GM12801 (cell line): Measurements from ENCODE around the gene KIF15.

Experiments
- TF ChIP-seq, protein P1 (sequence below): IDR thresholded peaks from one replicate; pipeline ENCODE4 v1.5.1; 2011; ENCODE audit warnings: control low read depth; ENCODE audit not compliant: insufficient read length; ENCODE audit errors: extremely low read depth

KIF15 gene, protein sequence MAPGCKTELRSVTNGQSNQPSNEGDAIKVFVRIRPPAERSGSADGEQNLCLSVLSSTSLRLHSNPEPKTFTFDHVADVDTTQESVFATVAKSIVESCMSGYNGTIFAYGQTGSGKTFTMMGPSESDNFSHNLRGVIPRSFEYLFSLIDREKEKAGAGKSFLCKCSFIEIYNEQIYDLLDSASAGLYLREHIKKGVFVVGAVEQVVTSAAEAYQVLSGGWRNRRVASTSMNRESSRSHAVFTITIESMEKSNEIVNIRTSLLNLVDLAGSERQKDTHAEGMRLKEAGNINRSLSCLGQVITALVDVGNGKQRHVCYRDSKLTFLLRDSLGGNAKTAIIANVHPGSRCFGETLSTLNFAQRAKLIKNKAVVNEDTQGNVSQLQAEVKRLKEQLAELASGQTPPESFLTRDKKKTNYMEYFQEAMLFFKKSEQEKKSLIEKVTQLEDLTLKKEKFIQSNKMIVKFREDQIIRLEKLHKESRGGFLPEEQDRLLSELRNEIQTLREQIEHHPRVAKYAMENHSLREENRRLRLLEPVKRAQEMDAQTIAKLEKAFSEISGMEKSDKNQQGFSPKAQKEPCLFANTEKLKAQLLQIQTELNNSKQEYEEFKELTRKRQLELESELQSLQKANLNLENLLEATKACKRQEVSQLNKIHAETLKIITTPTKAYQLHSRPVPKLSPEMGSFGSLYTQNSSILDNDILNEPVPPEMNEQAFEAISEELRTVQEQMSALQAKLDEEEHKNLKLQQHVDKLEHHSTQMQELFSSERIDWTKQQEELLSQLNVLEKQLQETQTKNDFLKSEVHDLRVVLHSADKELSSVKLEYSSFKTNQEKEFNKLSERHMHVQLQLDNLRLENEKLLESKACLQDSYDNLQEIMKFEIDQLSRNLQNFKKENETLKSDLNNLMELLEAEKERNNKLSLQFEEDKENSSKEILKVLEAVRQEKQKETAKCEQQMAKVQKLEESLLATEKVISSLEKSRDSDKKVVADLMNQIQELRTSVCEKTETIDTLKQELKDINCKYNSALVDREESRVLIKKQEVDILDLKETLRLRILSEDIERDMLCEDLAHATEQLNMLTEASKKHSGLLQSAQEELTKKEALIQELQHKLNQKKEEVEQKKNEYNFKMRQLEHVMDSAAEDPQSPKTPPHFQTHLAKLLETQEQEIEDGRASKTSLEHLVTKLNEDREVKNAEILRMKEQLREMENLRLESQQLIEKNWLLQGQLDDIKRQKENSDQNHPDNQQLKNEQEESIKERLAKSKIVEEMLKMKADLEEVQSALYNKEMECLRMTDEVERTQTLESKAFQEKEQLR (N-terminal part only)

DNA sequence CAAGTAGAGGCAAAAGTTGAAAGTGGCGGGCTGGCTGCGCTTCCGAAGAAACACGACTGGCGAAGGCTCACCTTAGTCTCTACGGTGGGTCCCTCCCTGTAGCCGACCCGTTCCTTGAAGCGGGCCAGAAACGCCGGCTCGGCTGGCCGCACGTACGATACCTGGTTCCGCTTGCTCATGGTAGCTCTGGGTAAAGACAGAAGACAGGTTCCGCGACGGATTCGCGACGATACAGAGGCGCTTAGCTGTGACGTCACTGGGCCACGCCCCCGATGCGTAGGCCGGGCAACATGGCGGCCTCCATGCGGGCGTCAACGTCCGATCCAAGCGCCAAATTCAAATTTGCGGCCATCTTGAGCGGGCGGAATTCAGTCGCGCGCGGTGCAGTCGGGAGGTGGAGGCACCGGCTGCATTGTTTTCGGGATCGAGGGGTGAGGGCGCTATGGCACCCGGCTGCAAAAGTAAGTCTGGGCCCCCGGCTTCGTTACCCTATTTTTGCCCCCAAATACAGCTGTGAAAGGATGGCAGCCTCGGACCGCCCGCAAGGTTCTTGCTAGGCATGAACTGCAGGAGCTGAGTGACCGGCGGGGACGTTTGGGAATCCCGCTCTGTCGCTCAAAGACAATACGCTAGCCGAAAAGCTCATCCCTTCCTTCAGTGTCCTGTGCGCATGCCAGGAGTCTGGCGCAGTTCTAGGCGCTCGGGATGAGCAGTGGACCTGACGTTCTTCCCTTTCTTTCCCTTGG is at the start of gene KIF15, which contains the start of gene KIAA1143:
Gene KIF15 (plus strand): TSS at position 371 of the 746 bp plus-strand sequence. CDS start 72 bp downstream, at position 443.
Gene KIAA1143 (minus strand): TSS at position 196 of the 746 bp plus-strand sequence. CDS start 17 bp downstream, at position 179.
- TF ChIP-seq, protein P1, sequence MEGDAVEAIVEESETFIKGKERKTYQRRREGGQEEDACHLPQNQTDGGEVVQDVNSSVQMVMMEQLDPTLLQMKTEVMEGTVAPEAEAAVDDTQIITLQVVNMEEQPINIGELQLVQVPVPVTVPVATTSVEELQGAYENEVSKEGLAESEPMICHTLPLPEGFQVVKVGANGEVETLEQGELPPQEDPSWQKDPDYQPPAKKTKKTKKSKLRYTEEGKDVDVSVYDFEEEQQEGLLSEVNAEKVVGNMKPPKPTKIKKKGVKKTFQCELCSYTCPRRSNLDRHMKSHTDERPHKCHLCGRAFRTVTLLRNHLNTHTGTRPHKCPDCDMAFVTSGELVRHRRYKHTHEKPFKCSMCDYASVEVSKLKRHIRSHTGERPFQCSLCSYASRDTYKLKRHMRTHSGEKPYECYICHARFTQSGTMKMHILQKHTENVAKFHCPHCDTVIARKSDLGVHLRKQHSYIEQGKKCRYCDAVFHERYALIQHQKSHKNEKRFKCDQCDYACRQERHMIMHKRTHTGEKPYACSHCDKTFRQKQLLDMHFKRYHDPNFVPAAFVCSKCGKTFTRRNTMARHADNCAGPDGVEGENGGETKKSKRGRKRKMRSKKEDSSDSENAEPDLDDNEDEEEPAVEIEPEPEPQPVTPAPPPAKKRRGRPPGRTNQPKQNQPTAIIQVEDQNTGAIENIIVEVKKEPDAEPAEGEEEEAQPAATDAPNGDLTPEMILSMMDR = no peak

DNA sequence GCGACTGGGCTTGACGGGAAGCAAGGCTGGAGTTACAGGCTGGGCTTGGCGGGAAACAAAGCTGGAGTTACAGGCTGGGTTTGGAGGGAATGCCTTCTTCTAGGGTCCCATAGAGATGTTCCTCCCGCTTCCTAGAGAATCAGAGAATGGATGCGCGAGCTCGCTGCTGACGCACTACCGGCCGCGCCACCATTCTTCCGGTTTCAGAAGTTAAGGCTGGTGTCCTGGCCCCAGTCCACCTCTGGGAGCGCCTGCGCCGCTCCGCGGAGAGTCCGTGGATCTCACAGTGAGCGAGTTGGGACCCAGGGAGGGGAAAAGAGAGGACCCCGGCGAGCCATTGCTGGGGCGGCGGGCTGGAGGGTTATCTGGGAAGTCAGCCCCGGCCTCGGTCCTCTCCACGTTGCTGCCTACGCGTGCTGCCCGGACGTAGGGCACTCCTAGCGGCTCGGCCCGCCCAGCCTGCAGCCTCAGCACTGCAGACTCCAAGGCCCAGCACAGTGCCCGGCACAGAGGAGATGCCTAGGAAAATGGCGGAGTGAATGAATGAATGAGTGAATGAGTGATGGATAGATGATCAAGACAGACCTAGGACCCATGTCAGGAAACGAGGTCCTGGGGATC is 49.0 kb upstream of the KIF15 start, which contains the start of gene ZNF502:
Gene ZNF502 (plus strand): TSS at position 206 of the 621 bp plus-strand sequence. CDS start 7,602 bp downstream, outside the sequence.
- TF ChIP-seq, protein P1 = no peak

DNA sequence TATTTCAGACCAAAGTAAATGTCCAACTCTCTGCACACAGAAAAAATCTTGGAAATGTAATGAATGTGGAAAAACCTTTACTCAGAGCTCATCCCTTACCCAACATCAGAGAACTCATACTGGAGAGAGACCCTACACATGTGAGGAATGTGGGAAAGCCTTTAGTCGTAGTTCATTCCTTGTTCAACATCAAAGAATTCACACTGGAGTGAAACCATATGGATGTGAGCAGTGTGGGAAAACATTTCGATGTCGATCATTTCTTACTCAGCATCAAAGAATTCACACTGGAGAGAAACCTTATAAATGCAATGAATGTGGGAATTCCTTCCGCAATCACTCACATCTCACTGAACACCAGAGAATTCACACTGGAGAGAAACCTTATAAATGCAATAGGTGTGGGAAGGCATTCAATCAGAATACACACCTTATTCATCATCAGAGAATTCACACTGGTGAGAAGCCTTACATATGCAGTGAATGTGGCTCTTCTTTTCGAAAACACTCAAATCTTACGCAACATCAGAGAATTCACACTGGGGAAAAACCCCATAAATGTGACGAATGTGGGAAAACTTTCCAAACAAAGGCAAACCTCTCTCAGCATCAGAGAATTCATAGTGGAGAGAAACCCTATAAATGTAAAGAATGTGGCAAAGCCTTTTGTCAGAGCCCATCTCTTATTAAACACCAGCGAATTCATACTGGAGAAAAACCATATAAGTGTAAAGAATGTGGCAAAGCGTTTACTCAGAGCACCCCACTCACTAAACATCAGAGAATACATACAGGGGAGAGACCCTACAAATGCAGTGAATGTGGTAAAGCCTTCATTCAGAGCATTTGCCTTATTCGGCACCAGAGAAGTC is 40.1 kb upstream of the KIF15 start:
- TF ChIP-seq, protein P1 = no peak

DNA sequence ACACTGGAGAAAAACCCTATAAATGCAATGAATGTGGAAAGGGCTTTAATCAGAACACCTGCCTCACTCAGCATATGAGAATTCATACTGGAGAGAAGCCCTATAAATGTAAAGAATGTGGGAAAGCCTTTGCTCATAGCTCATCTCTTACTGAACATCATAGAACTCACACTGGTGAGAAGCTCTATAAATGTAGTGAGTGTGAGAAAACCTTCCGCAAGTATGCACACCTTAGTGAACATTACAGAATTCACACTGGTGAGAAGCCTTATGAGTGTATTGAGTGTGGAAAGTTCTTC is 39.5 kb upstream of the KIF15 start:
- TF ChIP-seq, protein P1 = no peak

DNA sequence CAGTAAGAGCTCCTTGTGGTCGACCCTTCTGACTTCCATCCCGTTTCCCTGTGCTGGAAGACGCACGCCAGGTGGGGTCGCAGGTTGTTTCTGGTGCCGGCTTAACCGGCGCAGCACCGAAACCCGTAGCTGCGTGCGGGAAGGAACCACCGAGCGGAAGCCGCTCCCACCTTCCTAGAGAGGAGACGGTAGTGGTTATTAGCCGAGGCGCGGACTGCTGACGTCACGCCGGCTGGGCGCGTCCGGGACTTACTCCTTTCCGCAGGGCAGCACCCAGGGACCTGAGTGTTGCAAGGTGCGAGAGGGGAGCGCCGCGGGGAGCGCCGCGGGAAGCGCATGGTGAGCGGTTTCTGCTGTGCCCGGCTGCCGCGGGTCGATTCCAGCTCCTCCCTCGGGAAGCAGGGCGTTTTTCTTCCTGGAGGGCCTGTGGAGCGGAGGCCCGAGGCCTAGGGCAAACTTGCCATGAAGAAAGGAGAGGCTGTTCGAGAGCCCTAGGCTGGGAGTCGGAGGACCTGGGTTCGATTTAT is 32.1 kb upstream of the KIF15 start, which contains the start of gene ZNF501:
Gene ZNF501 (plus strand): TSS at position 252 of the 527 bp plus-strand sequence. CDS start 4,787 bp downstream, outside the sequence.
- TF ChIP-seq, protein P1 = no peak
